GM12864 (cell line): ENCODE data around the gene TSPYL1.

Source experiments
- DNase-seq: peaks from one replicate; pipeline ENCODE4 v3.0.0-alpha.2; 2011; ENCODE audit warnings: low read depth
- H3K4me3 ChIP-seq: 2 replicates; pipeline ENCODE4 v1.5.1; 2011; ENCODE audit warnings: mild to moderate bottlenecking, low read depth, low read length, control low read depth
- TF ChIP-seq, protein P1 (sequence below): IDR thresholded peaks from 2 replicates; pipeline ENCODE4 v1.5.1; 2011; ENCODE audit warnings: low read depth, mild to moderate bottlenecking, moderate library complexity, low read length, control low read depth, inconsistent platforms; ENCODE audit errors: missing control alignments

TSPYL1 gene

DNA sequence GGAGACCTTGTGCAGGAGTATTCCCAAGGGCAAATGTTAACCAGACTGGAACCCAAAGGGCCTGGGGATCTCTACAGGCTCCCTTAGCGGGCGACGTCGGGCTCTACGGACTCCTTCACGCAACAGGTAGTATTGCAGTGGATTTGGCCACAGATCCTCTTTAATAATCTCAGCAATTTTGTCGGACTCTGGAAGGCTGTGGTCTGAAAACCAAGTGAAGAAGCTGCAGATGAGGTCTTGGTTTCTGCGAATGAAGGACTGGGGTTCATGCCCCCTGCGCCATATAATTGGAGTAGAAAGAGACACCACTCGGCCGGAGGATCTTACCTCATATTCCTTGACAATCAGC is 1.3 kb downstream of the TSPYL1 start:
- TF ChIP-seq, protein P1, sequence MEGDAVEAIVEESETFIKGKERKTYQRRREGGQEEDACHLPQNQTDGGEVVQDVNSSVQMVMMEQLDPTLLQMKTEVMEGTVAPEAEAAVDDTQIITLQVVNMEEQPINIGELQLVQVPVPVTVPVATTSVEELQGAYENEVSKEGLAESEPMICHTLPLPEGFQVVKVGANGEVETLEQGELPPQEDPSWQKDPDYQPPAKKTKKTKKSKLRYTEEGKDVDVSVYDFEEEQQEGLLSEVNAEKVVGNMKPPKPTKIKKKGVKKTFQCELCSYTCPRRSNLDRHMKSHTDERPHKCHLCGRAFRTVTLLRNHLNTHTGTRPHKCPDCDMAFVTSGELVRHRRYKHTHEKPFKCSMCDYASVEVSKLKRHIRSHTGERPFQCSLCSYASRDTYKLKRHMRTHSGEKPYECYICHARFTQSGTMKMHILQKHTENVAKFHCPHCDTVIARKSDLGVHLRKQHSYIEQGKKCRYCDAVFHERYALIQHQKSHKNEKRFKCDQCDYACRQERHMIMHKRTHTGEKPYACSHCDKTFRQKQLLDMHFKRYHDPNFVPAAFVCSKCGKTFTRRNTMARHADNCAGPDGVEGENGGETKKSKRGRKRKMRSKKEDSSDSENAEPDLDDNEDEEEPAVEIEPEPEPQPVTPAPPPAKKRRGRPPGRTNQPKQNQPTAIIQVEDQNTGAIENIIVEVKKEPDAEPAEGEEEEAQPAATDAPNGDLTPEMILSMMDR: no peak
- peak overlapping the region; percentile 90 for H3K4me3 ChIP-seq
- DNase-seq: no peak

DNA sequence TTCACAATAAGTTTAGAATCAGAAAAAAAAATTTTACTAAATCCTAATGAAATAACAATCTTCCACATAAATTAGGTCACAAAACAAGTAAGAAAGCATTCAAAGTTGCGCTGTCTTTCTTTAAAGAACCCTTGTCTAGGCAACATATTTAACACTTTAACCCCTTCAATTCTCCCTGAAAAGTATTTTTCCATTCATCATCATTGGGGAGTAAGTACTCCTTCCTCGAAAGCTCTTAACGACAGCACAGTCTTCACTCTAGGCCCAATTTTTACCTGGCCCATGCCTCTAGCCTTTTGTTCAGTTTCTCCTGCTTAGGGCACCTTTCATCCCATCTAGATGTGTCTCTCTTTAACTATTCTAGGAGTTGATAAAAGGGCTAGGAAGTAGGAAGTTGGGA is 2.6 kb downstream of the TSPYL1 start:
- peak overlapping the region; percentile 90 for H3K4me3 ChIP-seq
- TF ChIP-seq, protein P1: no peak
- no peak for DNase-seq

DNA sequence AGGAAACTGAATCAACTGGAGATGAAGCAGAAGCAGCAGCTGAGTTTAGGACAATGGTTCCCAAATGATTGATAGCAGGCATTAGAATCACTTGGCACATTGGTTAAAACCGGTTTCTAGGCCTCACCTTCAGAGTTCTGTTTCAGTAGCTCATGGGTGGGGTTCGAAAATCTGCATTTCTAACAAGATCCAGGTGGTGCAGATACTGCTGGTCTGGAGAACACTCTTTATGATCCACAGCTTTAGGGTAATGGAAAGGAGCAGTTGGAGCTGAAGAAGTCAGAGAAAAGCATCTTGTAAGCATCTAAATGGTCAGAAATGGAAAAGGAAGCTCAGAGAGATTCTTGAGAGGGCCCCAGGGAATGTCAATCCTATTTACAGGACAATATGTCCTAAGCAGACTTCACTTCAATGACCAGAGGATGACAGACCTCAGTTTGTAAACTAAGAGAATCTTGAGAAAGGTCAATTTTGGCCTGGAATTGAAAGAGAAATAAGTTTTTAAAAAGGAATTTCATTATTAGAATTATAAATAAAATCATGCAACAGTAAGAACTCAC is 8.5 kb downstream of the TSPYL1 start:
- TF ChIP-seq, protein P1: no peak
- no peak overlapping the region for H3K4me3 ChIP-seq
- no peak for DNase-seq

DNA sequence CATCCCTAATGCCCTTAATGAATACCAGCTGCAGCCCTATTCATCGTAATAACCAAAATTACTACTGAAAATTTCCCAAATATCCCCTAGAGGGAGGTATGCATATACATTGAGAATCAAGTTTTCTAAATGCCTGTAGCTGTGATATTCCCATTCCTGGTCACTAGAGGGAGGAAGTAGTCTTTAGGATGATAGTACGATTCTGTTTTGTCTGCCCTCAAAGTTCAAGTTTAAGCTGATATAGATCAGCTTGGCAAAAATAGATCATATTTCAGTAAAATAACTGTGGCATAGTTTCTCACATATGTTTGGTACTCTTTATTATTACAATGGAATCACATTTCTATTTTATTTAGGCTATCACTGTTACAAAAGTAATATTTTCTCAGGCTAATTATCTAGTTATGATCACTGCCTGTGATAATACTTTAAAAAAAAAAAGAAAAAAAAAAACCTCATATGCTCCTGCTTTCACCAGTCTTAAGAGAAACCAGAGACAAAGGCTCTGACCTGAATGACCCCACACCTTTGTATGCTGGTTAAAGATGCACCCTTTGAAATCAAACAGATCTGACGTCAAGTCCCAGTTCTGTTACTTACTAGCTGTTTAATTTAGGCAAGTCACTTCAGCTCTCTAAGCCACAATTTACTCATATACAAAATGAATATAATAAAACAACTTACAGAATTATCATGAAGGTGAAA is 11.0 kb downstream of the TSPYL1 start:
- DNase-seq: peak; percentile 42
- H3K4me3 ChIP-seq: no peak overlapping the region
- TF ChIP-seq, protein P1: peak; percentile 63

DNA sequence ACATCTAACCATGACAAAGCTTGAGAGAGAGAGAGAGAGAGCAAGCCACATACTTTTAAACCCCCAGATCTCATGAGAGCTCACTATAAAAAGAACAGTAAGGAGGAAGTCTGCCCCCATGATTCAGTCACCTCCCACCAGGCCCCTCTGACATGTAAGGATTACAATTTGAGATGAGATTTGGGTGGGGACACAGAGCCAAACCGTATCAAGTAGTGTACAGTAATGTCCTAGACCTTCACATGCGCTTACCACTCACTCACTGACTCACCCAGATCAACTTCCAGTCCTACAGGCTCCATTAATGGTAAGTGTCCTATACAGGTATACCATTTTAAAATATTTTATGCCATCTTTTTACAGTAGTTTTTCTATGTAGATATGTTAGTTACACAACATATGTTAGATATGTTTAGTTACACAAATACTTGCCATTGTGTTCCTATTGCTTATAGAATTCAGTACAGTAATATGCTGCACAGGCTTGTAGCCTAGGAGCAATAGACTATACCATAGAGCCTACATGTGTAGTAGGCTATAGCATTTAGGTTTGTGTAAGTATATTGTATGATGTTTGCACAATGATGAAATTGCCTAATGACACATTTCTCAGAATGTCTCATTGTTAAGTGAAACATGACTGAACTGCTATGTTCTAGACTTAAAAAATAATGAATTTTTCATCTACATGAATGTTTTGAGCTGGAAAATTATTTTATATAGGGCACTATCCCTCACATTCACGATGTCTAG is 11.7 kb downstream of the TSPYL1 start:
- DNase-seq: no peak
- H3K4me3 ChIP-seq: no peak overlapping the region
- TF ChIP-seq, protein P1: no peak

DNA sequence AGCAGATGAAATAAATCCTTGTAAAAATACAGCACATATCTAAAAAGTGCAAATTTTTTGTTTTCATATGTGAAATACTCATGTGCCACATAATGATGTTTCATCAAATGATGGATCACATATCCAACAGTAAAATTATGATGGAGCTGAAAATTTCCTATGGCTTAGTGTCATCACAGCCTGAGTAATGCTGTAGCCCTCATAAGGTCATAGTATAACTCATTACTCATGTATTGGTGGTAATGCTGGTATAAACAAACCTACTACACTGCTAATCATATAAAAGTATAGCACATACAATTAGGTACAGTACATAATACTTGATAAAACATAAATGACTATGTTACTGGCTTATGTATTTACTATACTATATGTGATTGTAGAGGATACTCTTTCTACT is 12.9 kb downstream of the TSPYL1 start:
- DNase-seq: no peak
- TF ChIP-seq, protein P1: no peak
- no peak overlapping the region for H3K4me3 ChIP-seq
